Calu3 (cell line): ENCODE measurements around the gene SYCP2. TPM values are rescaled to one million over a fixed set of nuclear protein-coding genes. Genes with fewer than 3 reads are reported as not detected.

Experiments used
- BruUV-seq: library from RNA; stranded (reverse); fragments of 400-500 nt; replicated peaks from 2 replicates; lab custom pipeline; 2021; lab: Mats Ljungman, UMichigan
- CTCF ChIA-PET: fragments of 300-600 bp; sonication (Branson Sonifier 250); formaldehyde crosslinking; loops from one replicate; lab custom pipeline; 2022; ENCODE audit warnings: antibody characterized with exemption; lab: Charles Lee
- DNase-seq: peaks from one replicate; pipeline ENCODE4 v3.0.0; 2022
- H3K27ac Mint-ChIP-seq: one replicate; pipeline ENCODE4 v1.8.0; 2022; ENCODE audit warnings: mixed read lengths; ENCODE audit not compliant: unreplicated experiment
- H3K27me3 Mint-ChIP-seq: one replicate; pipeline ENCODE4 v1.8.0; 2022; ENCODE audit warnings: mixed read lengths; ENCODE audit not compliant: unreplicated experiment
- H3K36me3 Mint-ChIP-seq: one replicate; pipeline ENCODE4 v1.8.0; 2022; ENCODE audit warnings: mild to moderate bottlenecking, moderate library complexity, mixed read lengths; ENCODE audit not compliant: insufficient read depth, unreplicated experiment
- H3K4me1 Mint-ChIP-seq: one replicate; pipeline ENCODE4 v1.8.0; 2022; ENCODE audit warnings: mild to moderate bottlenecking, low read depth, mixed read lengths; ENCODE audit not compliant: unreplicated experiment
- H3K4me3 Mint-ChIP-seq: one replicate; pipeline ENCODE4 v1.8.0; 2022; ENCODE audit warnings: mild to moderate bottlenecking, low read depth, moderate library complexity, mixed read lengths; ENCODE audit not compliant: unreplicated experiment
- H3K9me3 Mint-ChIP-seq: one replicate; pipeline ENCODE4 v1.8.0; 2022; ENCODE audit warnings: low read depth, mixed read lengths; ENCODE audit not compliant: unreplicated experiment
- intact Hi-C: fragments of 100-400 bp; cut with micrococcal nuclease; formaldehyde crosslinking; loops from one replicate; pipeline ENCODE4 v1.10.0; 2022; ENCODE audit not compliant: unreplicated experiment
- total RNA-seq: library from RNA; stranded (reverse); gene quantifications from 2 replicates; pipeline ENCODE4 v1.2.3, GENCODE V29; 2022
- TF ChIP-seq, protein P1 (sequence below): fragments of 200-600 bp; IDR thresholded peaks from one replicate; pipeline ENCODE4 v1.8.0; 2022; ENCODE audit warnings: antibody characterized with exemption; ENCODE audit not compliant: unreplicated experiment

Gene SYCP2
- total RNA-seq, 1 experiment from 2014 or later = 56.0 TPM

DNA sequence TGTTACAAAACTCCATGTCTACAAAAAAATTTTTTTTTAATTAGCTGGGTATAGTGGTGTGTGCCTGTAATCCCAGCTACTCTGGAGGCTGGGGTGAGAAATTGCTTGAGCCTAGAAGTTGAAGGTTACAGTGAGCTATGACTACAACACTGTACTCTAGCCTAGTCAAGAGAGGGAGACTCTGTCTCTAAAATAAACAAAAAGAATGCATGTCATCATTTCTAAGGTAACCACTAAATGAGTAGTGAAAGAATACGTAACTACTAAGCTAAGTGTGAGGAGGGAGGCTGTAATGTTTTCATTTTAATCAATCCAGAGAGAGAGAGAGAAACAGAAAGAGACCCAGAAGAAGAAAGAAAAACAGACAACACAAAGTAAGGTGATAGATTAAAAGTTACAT, 9.9 kb downstream of the SYCP2 start:
- BruUV-seq = no TSS peak
- intact Hi-C loops = loop anchor here (5.0 kb wide), 1 partner anchor 151 kb away; no protein-coding TSS in a partner anchor
- H3K27me3 Mint-ChIP-seq = no peaks in the 10 kb centered on the region
- no peaks in the 10 kb centered on the region for H3K9me3 Mint-ChIP-seq
- DNase-seq = no peak
- no peak overlapping the region for H3K4me3 Mint-ChIP-seq
- H3K4me1 Mint-ChIP-seq = peaks cover 55% of the 10 kb centered on the region
- TF ChIP-seq, protein P1, sequence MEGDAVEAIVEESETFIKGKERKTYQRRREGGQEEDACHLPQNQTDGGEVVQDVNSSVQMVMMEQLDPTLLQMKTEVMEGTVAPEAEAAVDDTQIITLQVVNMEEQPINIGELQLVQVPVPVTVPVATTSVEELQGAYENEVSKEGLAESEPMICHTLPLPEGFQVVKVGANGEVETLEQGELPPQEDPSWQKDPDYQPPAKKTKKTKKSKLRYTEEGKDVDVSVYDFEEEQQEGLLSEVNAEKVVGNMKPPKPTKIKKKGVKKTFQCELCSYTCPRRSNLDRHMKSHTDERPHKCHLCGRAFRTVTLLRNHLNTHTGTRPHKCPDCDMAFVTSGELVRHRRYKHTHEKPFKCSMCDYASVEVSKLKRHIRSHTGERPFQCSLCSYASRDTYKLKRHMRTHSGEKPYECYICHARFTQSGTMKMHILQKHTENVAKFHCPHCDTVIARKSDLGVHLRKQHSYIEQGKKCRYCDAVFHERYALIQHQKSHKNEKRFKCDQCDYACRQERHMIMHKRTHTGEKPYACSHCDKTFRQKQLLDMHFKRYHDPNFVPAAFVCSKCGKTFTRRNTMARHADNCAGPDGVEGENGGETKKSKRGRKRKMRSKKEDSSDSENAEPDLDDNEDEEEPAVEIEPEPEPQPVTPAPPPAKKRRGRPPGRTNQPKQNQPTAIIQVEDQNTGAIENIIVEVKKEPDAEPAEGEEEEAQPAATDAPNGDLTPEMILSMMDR = no peak
- CTCF ChIA-PET = interaction anchor here (1.0 kb wide), 1 partner anchor 11 kb away, joined by 3 read pairs; no protein-coding TSS in a partner anchor
- peaks cover 4% of the 10 kb centered on the region for H3K36me3 Mint-ChIP-seq
- H3K27ac Mint-ChIP-seq = peak overlapping the region; percentile 26

DNA sequence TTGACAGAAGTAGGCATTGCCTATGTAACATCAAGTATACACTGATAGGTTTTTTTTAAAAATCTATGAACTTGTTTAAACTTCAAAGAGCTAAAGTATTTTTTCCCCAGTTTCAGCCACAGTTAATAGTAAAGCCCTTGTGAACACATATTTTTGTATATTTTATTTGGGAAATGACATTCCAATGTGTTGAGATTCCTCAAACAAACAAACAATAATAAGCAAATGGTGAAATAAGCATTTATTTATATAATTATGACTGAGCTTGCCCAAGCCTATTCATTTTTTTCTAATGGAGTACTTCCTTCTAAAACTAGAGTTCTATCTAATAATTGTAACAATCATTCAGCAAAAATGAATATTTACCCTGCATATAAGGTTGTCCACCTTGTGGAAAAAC, 12.5 kb downstream of the SYCP2 start:
- Mint-ChIP-seq H3K27ac (no peak overlapping the region), H3K9me3 (no peaks in the 10 kb centered on the region), H3K36me3 (peaks cover 4% of the 10 kb centered on the region), H3K27me3 (no peaks in the 10 kb centered on the region), H3K4me3 (no peak overlapping the region), H3K4me1 (peaks cover 37% of the 10 kb centered on the region)
- intact Hi-C loops = loop anchor here (5.0 kb wide), 1 partner anchor 149 kb away; no protein-coding TSS in a partner anchor
- CTCF ChIA-PET = interaction anchor here (1.1 kb wide), 1 partner anchor 13 kb away, joined by 4 read pairs; the partner anchor contains the start of gene SYCP2
- BruUV-seq = no TSS peak
- TF ChIP-seq, protein P1 = no peak
- DNase-seq = no peak

DNA sequence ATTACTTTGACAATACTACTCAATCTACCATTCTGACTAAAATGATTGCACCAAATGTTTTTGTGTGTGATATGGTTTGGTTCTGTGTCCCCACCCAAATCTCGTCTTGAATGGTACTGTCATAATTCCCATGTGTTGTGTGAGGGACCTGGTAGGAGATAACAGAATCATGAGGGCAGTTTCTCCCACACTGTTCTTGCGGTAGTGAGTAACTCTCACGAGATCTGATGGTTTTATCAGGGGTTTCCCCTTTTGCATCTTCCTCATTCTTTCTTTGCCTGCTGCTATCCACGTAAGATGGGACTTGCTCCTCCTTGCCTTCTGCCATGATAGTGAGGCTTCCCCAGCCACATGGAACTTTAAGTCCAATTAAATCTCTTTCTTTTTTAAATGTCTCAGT, 20.8 kb downstream of the SYCP2 start:
- intact Hi-C loops = no loop called here
- CTCF ChIA-PET = no interaction called here
- H3K27me3 Mint-ChIP-seq = no peaks in the 10 kb centered on the region
- no peak overlapping the region for H3K27ac Mint-ChIP-seq
- no peak for DNase-seq
- TF ChIP-seq, protein P1 = no peak
- H3K9me3 Mint-ChIP-seq = no peaks in the 10 kb centered on the region
- H3K36me3 Mint-ChIP-seq = no peaks in the 10 kb centered on the region
- H3K4me3 Mint-ChIP-seq = no peak overlapping the region
- no TSS peak for BruUV-seq
- no peaks in the 10 kb centered on the region for H3K4me1 Mint-ChIP-seq

DNA sequence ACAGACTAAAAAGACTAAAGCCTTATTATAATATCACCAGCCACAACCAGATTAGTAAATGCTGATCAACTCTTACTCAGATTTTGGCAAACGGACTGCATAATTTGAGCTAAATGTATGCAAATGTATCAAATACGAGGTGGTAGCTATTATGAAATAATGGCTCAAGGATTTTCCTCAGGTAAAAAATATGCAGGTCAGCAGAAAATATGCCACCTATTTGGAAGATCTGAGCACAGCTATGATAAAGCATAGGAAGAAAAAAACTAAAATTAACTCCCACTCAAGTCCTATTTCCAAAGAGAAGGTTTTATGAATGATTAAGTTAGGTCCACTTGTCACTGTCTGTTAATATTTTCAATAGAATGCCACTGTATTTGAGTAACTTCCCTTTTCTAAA, 22.4 kb downstream of the SYCP2 start:
- TF ChIP-seq, protein P1 = no peak
- Mint-ChIP-seq H3K9me3 (no peaks in the 10 kb centered on the region), H3K4me3 (no peak overlapping the region), H3K27me3 (no peaks in the 10 kb centered on the region), H3K27ac (no peak overlapping the region), H3K4me1 (no peaks in the 10 kb centered on the region), H3K36me3 (no peaks in the 10 kb centered on the region)
- CTCF ChIA-PET = no interaction called here
- no peak for DNase-seq
- no TSS peak for BruUV-seq
- intact Hi-C loops = no loop called here
